Endothelial cell of umbilical vein (primary cell): ENCODE results near the gene JAZF1. TPM values are rescaled to one million over a fixed set of nuclear protein-coding genes. Genes with fewer than 3 reads are reported as not detected.

Experiments
- BruUV-seq: library from RNA; stranded (reverse); fragments of 400-500 nt; replicated peaks from 2 replicates; lab custom pipeline; 2021; lab: Mats Ljungman, UMichigan
- CTCF ChIA-PET: fragments of 300-600, 350-600 bp; sonication (Branson Sonifier 250); formaldehyde crosslinking; loops from one replicate; lab custom pipeline; 2021; ENCODE audit warnings: antibody characterized with exemption, inconsistent platforms; lab: Charles Lee
- POLR2A ChIA-PET: fragments of 300-600, 350-600 bp; sonication (Branson Sonifier 250); formaldehyde crosslinking; loops from one replicate; lab custom pipeline; 2021; ENCODE audit warnings: antibody characterized with exemption, inconsistent platforms; lab: Charles Lee
- DNase-seq: peaks from one replicate; pipeline ENCODE4 v3.0.0-alpha.2; 2011; ENCODE audit warnings: low read depth, low spot score
- FAIRE-seq: peaks from 2 replicates; lab custom pipeline; 2011; peaks lifted over from hg19 to GRCh38; lab: Jason Lieb, UNC
- H2AFZ ChIP-seq: 2 replicates; pipeline ENCODE4 v1.6.0; 2012; ENCODE audit warnings: low read depth, low read length, control low read depth, inconsistent platforms
- H3K27ac ChIP-seq: 2 replicates; pipeline ENCODE4 v1.5.1; 2011; ENCODE audit warnings: low read depth, mild to moderate bottlenecking, control low read depth, low read length, moderate library complexity; ENCODE audit not compliant: insufficient read depth
- H3K27me3 ChIP-seq, 2 experiments: 2 replicates each; pipeline versions ENCODE4 v1.6.0 to v1.6.1; 2011; ENCODE audit warnings: low read length in 2 of 2, mixed read lengths in 1 of 2; ENCODE audit not compliant: control insufficient read depth in 2 of 2, insufficient read depth in 2 of 2
- H3K36me3 ChIP-seq, 2 experiments: 2 replicates in 1 of 2; 3 replicates in 1 of 2; pipeline ENCODE4 v1.5.1; 2011; ENCODE audit warnings: low read length in 2 of 2, mild to moderate bottlenecking in 1 of 2, moderate library complexity in 1 of 2; ENCODE audit not compliant: control insufficient read depth in 2 of 2, insufficient read depth in 2 of 2; ENCODE audit errors: extremely low read depth in 1 of 2
- H3K4me1 ChIP-seq: 3 replicates; pipeline ENCODE4 v1.5.1; 2011; ENCODE audit warnings: mild to moderate bottlenecking, low read length; ENCODE audit not compliant: control insufficient read depth, insufficient read depth; ENCODE audit errors: extremely low read depth
- H3K4me2 ChIP-seq: 2 replicates; pipeline ENCODE4 v1.6.1; 2011; ENCODE audit warnings: low read length, control low read depth, mixed read lengths; ENCODE audit not compliant: insufficient read depth
- H3K4me3 ChIP-seq, 3 experiments: fragments of 200-600 bp in 1 of 3; sonication (generic), shearing (Covaris generic) in 1 of 3; replicated peaks in 1 of 3; 2 replicates each; pipeline ENCODE4 v1.5.1; 2011 to 2016; ENCODE audit warnings: control low read depth in 3 of 3, low read length in 3 of 3, mild to moderate bottlenecking in 2 of 3, inconsistent platforms in 1 of 3, low read depth in 1 of 3, moderate library complexity in 1 of 3; ENCODE audit not compliant: insufficient read depth in 1 of 3
- H3K79me2 ChIP-seq: 2 replicates; pipeline ENCODE4 v1.6.0; 2012; ENCODE audit warnings: low read length, inconsistent platforms; ENCODE audit not compliant: control insufficient read depth, insufficient read depth
- H3K9ac ChIP-seq: replicated peaks from 2 replicates; pipeline ENCODE3; 2011; ENCODE audit warnings: low read length, control low read depth; ENCODE audit not compliant: insufficient read depth; ENCODE audit errors: extremely low read depth
- H3K9me1 ChIP-seq: replicated peaks from 3 replicates; pipeline ENCODE4 v1.6.0; 2011; ENCODE audit warnings: mild to moderate bottlenecking, low read length; ENCODE audit not compliant: control insufficient read depth, insufficient read depth; ENCODE audit errors: extremely low read depth
- H3K9me3 ChIP-seq: replicated peaks from 2 replicates; pipeline ENCODE4 v1.5.1; 2012; ENCODE audit warnings: low read length, inconsistent platforms; ENCODE audit not compliant: control insufficient read depth, insufficient read depth
- H4K20me1 ChIP-seq: replicated peaks from 2 replicates; pipeline ENCODE3; 2011; ENCODE audit warnings: mild to moderate bottlenecking, low read length; ENCODE audit not compliant: control insufficient read depth, insufficient read depth; ENCODE audit errors: extremely low read depth
- EZH2 ChIP-seq: IDR thresholded peaks from 2 replicates; pipeline ENCODE4 v1.6.1; 2012; ENCODE audit warnings: borderline replicate concordance, low read depth, mild to moderate bottlenecking, moderate library complexity, low read length, inconsistent platforms; ENCODE audit not compliant: severe bottlenecking
- FOS ChIP-seq: IDR thresholded peaks from 2 replicates; pipeline ENCODE4 v1.6.1; 2011; ENCODE audit warnings: mild to moderate bottlenecking, low read length, moderate library complexity, borderline replicate concordance; ENCODE audit not compliant: insufficient read depth
- GATA2 ChIP-seq: IDR thresholded peaks from 2 replicates; pipeline ENCODE4 v1.7.0; 2011; ENCODE audit warnings: low read depth, mild to moderate bottlenecking, moderate library complexity, mixed read lengths, low read length; ENCODE audit not compliant: insufficient read length, insufficient read depth
- JUN ChIP-seq: IDR thresholded peaks from 2 replicates; pipeline ENCODE4 v1.6.1; 2011; ENCODE audit warnings: borderline replicate concordance, low read depth; ENCODE audit not compliant: insufficient read length, insufficient read depth
- MAX ChIP-seq: IDR thresholded peaks from 2 replicates; pipeline ENCODE4 v1.6.1; 2011; ENCODE audit not compliant: insufficient read depth, insufficient read length
- MYC ChIP-seq: IDR thresholded peaks from one replicate; pipeline ENCODE4 v1.6.1; 2011; ENCODE audit warnings: mild to moderate bottlenecking, low read depth, low read length
- POLR2A ChIP-seq: IDR thresholded peaks from 2 replicates; pipeline ENCODE4 v1.6.1; 2012; ENCODE audit warnings: low read depth, mild to moderate bottlenecking, control low read depth, low read length
- POLR2AphosphoS5 ChIP-seq: IDR thresholded peaks from 2 replicates; pipeline ENCODE4 v1.6.1; 2012; ENCODE audit warnings: low read depth, mild to moderate bottlenecking, control low read depth, low read length, moderate library complexity; ENCODE audit not compliant: insufficient read depth
- dilution Hi-C: fragments of 300-500 bp; cut with MboI; formaldehyde crosslinking; loops from one replicate; pipeline ENCODE4 v1.15.0; 2019; ENCODE audit warnings: low sequenced_read_pairs; ENCODE audit not compliant: extremely low pct_ligation_motif_present
- intact Hi-C: fragments of 100-400 bp; cut with micrococcal nuclease; formaldehyde crosslinking; loops from one replicate; pipeline ENCODE4 v1.10.0; 2022
- polyA plus RNA-seq, 4 experiments: library from polyadenylated mRNA; depleted of rRNA in 3 of 4; stranded (reverse) in 3 of 4; unstranded in 1 of 4; fragments of >200 nt; gene quantifications; 2 replicates each; pipeline versions ENCODE4 v1.2.1 to v1.2.3, GENCODE V29; 2011 to 2012; ENCODE audit warnings: missing spikeins in 1 of 4
- total RNA-seq: library from RNA; stranded (reverse); gene quantifications from 2 replicates; pipeline ENCODE4 v1.2.3, GENCODE V29; 2021
- TF ChIP-seq, protein P1 (sequence below), 2 donors: IDR thresholded peaks; 1 replicate in 1 of 2; 2 replicates in 1 of 2; pipeline ENCODE4 v1.5.1; 2011; ENCODE audit warnings: low read length in 2 of 2, mild to moderate bottlenecking in 2 of 2, moderate library complexity in 2 of 2, control low read depth in 1 of 2, inconsistent platforms in 1 of 2, low read depth in 1 of 2; ENCODE audit not compliant: insufficient read depth in 1 of 2; ENCODE audit errors: extremely low read depth in 1 of 2

JAZF1 gene
- total and polyA plus RNA-seq, 2 donors (not counting 3 experiments of a cell fraction or from before 2014, with no cell fraction given), result 2.5 to 16.9 TPM

- no peaks in the 10 kb centered on the region for H4K20me1 ChIP-seq
- CTCF ChIA-PET, result interaction anchor here (0.6 to 1.5 kb wide), 3 partner anchors 12 to 704 kb away, joined by 3 to 5 read pairs (median 3); no protein-coding TSS in a partner anchor
- no peaks in the 10 kb centered on the region for H3K79me2 ChIP-seq
- no peak for TF ChIP-seq EZH2
- no peak for TF ChIP-seq JUN
- no peak for TF ChIP-seq POLR2AphosphoS5
- TF ChIP-seq MAX, result no peak
- TF ChIP-seq, protein P1, sequence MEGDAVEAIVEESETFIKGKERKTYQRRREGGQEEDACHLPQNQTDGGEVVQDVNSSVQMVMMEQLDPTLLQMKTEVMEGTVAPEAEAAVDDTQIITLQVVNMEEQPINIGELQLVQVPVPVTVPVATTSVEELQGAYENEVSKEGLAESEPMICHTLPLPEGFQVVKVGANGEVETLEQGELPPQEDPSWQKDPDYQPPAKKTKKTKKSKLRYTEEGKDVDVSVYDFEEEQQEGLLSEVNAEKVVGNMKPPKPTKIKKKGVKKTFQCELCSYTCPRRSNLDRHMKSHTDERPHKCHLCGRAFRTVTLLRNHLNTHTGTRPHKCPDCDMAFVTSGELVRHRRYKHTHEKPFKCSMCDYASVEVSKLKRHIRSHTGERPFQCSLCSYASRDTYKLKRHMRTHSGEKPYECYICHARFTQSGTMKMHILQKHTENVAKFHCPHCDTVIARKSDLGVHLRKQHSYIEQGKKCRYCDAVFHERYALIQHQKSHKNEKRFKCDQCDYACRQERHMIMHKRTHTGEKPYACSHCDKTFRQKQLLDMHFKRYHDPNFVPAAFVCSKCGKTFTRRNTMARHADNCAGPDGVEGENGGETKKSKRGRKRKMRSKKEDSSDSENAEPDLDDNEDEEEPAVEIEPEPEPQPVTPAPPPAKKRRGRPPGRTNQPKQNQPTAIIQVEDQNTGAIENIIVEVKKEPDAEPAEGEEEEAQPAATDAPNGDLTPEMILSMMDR (IDR thresholded peaks at IDR 0.05; ENCODE audit: extremely low read depth in 1 of 2, insufficient read depth in 1 of 2, low read depth in 1 of 2, low read length in 2 of 2), result no peak
- TF ChIP-seq FOS, result no peak
- no peak for TF ChIP-seq MYC
- TF ChIP-seq POLR2A, result no peak
- TF ChIP-seq GATA2, result no peak
- intact Hi-C loops, result loop anchor here (2.0 kb wide), 1 partner anchor 17 kb away; no protein-coding TSS in a partner anchor
- DNase-seq (no peak), FAIRE-seq (peak; percentile 26)
- H3K4me3 ChIP-seq, result no peak overlapping the region
- dilution Hi-C loops, result no loop called here
- POLR2A ChIA-PET, result no interaction called here
- no peaks in the 10 kb centered on the region for H3K9me3 ChIP-seq
- H3K27me3 ChIP-seq, result no peaks in the 10 kb centered on the region
- no peaks in the 10 kb centered on the region for H3K36me3 ChIP-seq
- H3K9ac ChIP-seq, result no peak overlapping the region
- H3K4me2 ChIP-seq, result no peak overlapping the region
- no TSS peak for BruUV-seq
- H3K9me1 ChIP-seq, result no peaks in the 10 kb centered on the region
- H3K27ac ChIP-seq, result no peak overlapping the region
- H3K4me1 ChIP-seq, result peaks cover 10% of the 10 kb centered on the region
- H2AFZ ChIP-seq, result no peak overlapping the region
Measured at GRCh38 chr7:27900006-27900405, 280.6 kb downstream of the JAZF1 start.
